K562 (cell line): ENCODE results near the gene ZBTB33.

ENCODE experiments used
- CTCF ChIP-seq, 3 experiments: IDR thresholded peaks in 2 of 3; conservative IDR thresholded peaks in 1 of 3; 2 replicates each; pipeline ENCODE4 v1.5.1; 2011 to 2012; ENCODE audit warnings: low read length in 3 of 3, mild to moderate bottlenecking in 3 of 3, control low read depth in 2 of 3, improper control_type of control experiment in 1 of 3, inconsistent platforms in 1 of 3, low read depth in 1 of 3, mixed read lengths in 1 of 3, moderate library complexity in 1 of 3; ENCODE audit not compliant: insufficient read depth in 2 of 3
- ESRRA ChIP-seq: fragments of 450-650 bp; IDR thresholded peaks from 2 replicates; pipeline ENCODE4 v1.6.1; 2014; ENCODE audit warnings: low read depth, mild to moderate bottlenecking, moderate library complexity, borderline replicate concordance
- GATA2 ChIP-seq: sonication (generic); formaldehyde crosslinking; IDR thresholded peaks from 2 replicates; pipeline ENCODE4 v1.4.0; 2020; ENCODE audit warnings: mild to moderate bottlenecking, missing genetic modification reagents
- KDM4B ChIP-seq, 2 experiments: fragments of 450-650 bp in 1 of 2; sonication (generic) in 1 of 2; IDR thresholded peaks; 2 replicates each; pipeline ENCODE4 v1.6.1; 2016 to 2017; ENCODE audit warnings: borderline replicate concordance in 2 of 2, antibody characterized with exemption in 1 of 2, low read depth in 1 of 2, mild to moderate bottlenecking in 1 of 2
- RAD21 ChIP-seq, 2 experiments: fragments of 250-450 bp in 1 of 2; fragments of 450-650 bp in 1 of 2; sonication (Bioruptor Pico) in 1 of 2; formaldehyde crosslinking in 1 of 2; IDR thresholded peaks in 1 of 2; conservative IDR thresholded peaks in 1 of 2; 2 replicates each; pipeline versions ENCODE4 v1.4.0 to v1.8.0; 2020 to 2022; ENCODE audit warnings: mild to moderate bottlenecking in 2 of 2, moderate library complexity in 1 of 2
- ZC3H8 ChIP-seq: fragments of 450-650 bp; IDR thresholded peaks from 2 replicates; pipeline ENCODE4 v1.6.1; 2017
- TF ChIP-seq, protein P1 (sequence below): fragments of 250-450 bp; sonication (Bioruptor Pico); IDR thresholded peaks from 2 replicates; pipeline ENCODE4 v1.8.0; 2021; ENCODE audit warnings: mild to moderate bottlenecking, moderate library complexity
- TF ChIP-seq, protein P2 (sequence below): sonication (generic); formaldehyde crosslinking; IDR thresholded peaks from 2 replicates; pipeline ENCODE4 v1.9.0; 2022; ENCODE audit warnings: mild to moderate bottlenecking, missing genetic modification reagents
- TF ChIP-seq, protein P3 (sequence below): fragments of 450-650 bp; conservative IDR thresholded peaks from 2 replicates; pipeline ENCODE4 v1.6.1; 2016; ENCODE audit warnings: missing genetic modification characterization, low read depth, mild to moderate bottlenecking, missing compliant biosample characterization, moderate library complexity

DNA sequence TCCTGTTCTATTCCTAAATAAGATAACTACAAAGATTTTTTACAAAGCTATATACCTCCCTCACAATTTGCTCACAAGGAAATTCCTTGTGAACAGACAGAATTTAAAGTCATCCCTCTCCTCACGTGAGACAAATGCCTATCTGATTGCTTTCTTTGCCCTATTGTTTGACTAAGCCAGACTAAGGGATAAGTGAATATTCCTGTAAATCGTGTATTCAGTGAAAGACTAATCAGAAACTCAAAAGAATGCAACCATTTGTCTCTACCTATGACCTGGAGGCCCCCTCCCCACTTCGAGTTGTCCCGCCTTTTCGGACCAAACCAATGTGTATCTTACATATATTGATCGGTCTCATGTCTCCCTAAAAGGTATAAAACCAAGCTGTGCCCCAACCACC, 15.3 kb upstream of the ZBTB33 start:
- TF ChIP-seq, protein P1, sequence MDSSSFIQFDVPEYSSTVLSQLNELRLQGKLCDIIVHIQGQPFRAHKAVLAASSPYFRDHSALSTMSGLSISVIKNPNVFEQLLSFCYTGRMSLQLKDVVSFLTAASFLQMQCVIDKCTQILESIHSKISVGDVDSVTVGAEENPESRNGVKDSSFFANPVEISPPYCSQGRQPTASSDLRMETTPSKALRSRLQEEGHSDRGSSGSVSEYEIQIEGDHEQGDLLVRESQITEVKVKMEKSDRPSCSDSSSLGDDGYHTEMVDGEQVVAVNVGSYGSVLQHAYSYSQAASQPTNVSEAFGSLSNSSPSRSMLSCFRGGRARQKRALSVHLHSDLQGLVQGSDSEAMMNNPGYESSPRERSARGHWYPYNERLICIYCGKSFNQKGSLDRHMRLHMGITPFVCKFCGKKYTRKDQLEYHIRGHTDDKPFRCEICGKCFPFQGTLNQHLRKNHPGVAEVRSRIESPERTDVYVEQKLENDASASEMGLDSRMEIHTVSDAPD (CRISPR knock-in tag) = no peak
- TF ChIP-seq KDM4B (IDR thresholded peaks at IDR 0.05; ENCODE audit: borderline replicate concordance in 2 of 2, low read depth in 1 of 2) = no peak
- no peak for TF ChIP-seq CTCF (IDR thresholded peaks at IDR 0.05 in 2 of 3, conservative IDR thresholded peaks at IDR 0.05 in 1 of 3; ENCODE audit: insufficient read depth in 2 of 3, low read depth in 1 of 3, low read length in 3 of 3)
- TF ChIP-seq, protein P2, sequence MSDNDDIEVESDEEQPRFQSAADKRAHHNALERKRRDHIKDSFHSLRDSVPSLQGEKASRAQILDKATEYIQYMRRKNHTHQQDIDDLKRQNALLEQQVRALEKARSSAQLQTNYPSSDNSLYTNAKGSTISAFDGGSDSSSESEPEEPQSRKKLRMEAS = no peak
- TF ChIP-seq ZC3H8 = no peak
- TF ChIP-seq GATA2 = no peak
- TF ChIP-seq, protein P3, sequence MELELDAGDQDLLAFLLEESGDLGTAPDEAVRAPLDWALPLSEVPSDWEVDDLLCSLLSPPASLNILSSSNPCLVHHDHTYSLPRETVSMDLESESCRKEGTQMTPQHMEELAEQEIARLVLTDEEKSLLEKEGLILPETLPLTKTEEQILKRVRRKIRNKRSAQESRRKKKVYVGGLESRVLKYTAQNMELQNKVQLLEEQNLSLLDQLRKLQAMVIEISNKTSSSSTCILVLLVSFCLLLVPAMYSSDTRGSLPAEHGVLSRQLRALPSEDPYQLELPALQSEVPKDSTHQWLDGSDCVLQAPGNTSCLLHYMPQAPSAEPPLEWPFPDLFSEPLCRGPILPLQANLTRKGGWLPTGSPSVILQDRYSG = no peak
- TF ChIP-seq RAD21 (CRISPR knock-in tag; conservative IDR thresholded peaks at IDR 0.05 in 1 of 2, IDR thresholded peaks at IDR 0.05 in 1 of 2) = no peak
- TF ChIP-seq ESRRA = no peak
